GM23338 (cell line): Measurements from ENCODE around the gene TCF7. TPM values are rescaled to one million over a fixed set of nuclear protein-coding genes. Genes with fewer than 3 reads are reported as not detected.

Experiments used
- CREB1 ChIP-seq: fragments of 250-450 bp; sonication (Bioruptor Pico); IDR thresholded peaks from 2 replicates; pipeline ENCODE4 v1.5.0; 2020; ENCODE audit warnings: low read depth, mild to moderate bottlenecking, moderate library complexity
- ETS1 ChIP-seq: IDR thresholded peaks from 2 replicates; pipeline ENCODE4 v1.6.1; 2016; ENCODE audit warnings: antibody characterized with exemption
- EZH2 ChIP-seq: fragments of 200-600 bp; sonication (generic); IDR thresholded peaks from one replicate; pipeline ENCODE4 v1.8.0; 2017; ENCODE audit warnings: antibody characterized with exemption, mild to moderate bottlenecking, low read depth; ENCODE audit not compliant: unreplicated experiment
- EZH2phosphoT487 ChIP-seq: fragments of 200-600 bp; sonication (generic); IDR thresholded peaks from one replicate; pipeline ENCODE4 v1.8.1; 2018; ENCODE audit warnings: antibody characterized with exemption; ENCODE audit not compliant: unreplicated experiment
- JUNB ChIP-seq: IDR thresholded peaks from one replicate; pipeline ENCODE4 v1.6.1; 2016; ENCODE audit warnings: antibody characterized with exemption; ENCODE audit not compliant: unreplicated experiment
- REST ChIP-seq: IDR thresholded peaks from one replicate; pipeline ENCODE4 v1.6.1; 2018; ENCODE audit warnings: antibody characterized with exemption; ENCODE audit not compliant: unreplicated experiment
- STAT1 ChIP-seq: IDR thresholded peaks from one replicate; pipeline ENCODE4 v1.6.1; 2016; ENCODE audit warnings: antibody characterized with exemption; ENCODE audit not compliant: unreplicated experiment
- ZNF331 ChIP-seq: fragments of 250-450 bp; sonication (Bioruptor Pico); IDR thresholded peaks from 2 replicates; pipeline ENCODE4 v1.5.0; 2020; ENCODE audit warnings: low read depth, mild to moderate bottlenecking, moderate library complexity
- polyA plus RNA-seq: library from polyadenylated mRNA; unstranded; fragments of >200 nt; fragmentation: Nextera tagmentation; extraction: Ambion mirVana; gene quantifications from 2 replicates; pipeline ENCODE4 v1.2.1, GENCODE V29; 2016
- total RNA-seq: library from RNA; depleted of rRNA; stranded (reverse); fragments of >200 nt; shearing (Covaris generic); gene quantifications from 2 replicates; pipeline ENCODE4 v1.2.3, GENCODE V29; 2014
- TF ChIP-seq, protein P1 (sequence below): fragments of 250-450 bp; sonication (Bioruptor Pico); IDR thresholded peaks from 2 replicates; pipeline ENCODE4 v1.5.0; 2020; ENCODE audit warnings: mild to moderate bottlenecking, moderate library complexity

TCF7 gene
- total and polyA plus RNA-seq, 2 experiments from 2014 or later = 5.6 to 8.1 TPM

DNA sequence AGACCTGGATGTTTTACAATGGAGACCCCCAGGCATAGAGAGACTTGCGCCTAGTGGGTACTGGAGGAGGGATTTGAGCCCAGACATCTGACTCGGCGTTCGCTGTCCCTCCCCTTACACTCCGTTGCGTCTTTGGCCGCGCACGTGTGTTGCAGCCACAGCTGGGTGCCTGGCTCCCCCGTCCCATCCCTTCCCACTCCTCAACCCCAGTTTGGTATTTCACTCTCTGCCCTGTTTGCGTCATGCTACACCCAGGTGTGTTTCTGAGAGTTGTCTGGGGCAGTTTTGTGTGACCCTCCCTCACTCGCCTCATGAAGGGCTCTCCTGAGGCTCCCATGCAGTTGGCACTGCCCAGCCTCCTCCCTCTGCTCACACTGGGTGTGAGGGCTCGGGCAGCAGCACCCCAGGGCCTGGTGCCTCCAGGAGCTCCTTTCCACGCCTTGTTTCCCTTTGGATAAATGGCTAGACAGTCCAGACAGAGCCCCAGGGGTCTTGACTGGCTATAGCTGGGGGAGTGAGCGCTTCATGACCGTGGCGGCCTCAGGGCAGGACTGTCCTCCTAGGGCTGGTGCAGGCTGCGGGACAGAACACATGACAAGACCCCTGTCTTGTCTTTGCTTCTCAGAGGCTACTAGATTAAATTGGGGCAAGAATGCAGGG lies 13.6 kb downstream of the TCF7 start (continued):
- TF ChIP-seq, protein P1, sequence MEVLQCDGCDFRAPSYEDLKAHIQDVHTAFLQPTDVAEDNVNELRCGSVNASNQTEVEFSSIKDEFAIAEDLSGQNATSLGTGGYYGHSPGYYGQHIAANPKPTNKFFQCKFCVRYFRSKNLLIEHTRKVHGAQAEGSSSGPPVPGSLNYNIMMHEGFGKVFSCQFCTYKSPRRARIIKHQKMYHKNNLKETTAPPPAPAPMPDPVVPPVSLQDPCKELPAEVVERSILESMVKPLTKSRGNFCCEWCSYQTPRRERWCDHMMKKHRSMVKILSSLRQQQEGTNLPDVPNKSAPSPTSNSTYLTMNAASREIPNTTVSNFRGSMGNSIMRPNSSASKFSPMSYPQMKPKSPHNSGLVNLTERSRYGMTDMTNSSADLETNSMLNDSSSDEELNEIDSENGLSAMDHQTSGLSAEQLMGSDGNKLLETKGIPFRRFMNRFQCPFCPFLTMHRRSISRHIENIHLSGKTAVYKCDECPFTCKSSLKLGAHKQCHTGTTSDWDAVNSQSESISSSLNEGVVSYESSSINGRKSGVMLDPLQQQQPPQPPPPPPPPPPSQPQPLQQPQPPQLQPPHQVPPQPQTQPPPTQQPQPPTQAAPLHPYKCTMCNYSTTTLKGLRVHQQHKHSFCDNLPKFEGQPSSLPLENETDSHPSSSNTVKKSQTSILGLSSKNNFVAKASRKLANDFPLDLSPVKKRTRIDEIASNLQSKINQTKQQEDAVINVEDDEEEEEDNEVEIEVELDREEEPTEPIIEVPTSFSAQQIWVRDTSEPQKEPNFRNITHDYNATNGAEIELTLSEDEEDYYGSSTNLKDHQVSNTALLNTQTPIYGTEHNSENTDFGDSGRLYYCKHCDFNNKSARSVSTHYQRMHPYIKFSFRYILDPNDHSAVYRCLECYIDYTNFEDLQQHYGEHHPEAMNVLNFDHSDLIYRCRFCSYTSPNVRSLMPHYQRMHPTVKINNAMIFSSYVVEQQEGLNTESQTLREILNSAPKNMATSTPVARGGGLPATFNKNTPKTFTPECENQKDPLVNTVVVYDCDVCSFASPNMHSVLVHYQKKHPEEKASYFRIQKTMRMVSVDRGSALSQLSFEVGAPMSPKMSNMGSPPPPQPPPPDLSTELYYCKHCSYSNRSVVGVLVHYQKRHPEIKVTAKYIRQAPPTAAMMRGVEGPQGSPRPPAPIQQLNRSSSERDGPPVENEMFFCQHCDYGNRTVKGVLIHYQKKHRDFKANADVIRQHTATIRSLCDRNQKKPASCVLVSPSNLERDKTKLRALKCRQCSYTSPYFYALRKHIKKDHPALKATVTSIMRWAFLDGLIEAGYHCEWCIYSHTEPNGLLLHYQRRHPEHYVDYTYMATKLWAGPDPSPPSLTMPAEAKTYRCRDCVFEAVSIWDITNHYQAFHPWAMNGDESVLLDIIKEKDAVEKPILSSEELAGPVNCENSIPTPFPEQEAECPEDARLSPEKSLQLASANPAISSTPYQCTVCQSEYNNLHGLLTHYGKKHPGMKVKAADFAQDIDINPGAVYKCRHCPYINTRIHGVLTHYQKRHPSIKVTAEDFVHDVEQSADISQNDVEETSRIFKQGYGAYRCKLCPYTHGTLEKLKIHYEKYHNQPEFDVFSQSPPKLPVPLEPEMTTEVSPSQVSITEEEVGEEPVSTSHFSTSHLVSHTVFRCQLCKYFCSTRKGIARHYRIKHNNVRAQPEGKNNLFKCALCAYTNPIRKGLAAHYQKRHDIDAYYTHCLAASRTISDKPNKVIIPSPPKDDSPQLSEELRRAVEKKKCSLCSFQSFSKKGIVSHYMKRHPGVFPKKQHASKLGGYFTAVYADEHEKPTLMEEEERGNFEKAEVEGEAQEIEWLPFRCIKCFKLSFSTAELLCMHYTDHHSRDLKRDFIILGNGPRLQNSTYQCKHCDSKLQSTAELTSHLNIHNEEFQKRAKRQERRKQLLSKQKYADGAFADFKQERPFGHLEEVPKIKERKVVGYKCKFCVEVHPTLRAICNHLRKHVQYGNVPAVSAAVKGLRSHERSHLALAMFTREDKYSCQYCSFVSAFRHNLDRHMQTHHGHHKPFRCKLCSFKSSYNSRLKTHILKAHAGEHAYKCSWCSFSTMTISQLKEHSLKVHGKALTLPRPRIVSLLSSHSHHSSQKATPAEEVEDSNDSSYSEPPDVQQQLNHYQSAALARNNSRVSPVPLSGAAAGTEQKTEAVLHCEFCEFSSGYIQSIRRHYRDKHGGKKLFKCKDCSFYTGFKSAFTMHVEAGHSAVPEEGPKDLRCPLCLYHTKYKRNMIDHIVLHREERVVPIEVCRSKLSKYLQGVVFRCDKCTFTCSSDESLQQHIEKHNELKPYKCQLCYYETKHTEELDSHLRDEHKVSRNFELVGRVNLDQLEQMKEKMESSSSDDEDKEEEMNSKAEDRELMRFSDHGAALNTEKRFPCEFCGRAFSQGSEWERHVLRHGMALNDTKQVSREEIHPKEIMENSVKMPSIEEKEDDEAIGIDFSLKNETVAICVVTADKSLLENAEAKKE (CRISPR knock-in tag) = no peak
- TF ChIP-seq ZNF331 (CRISPR knock-in tag) (no peak), REST (no peak), CREB1 (no peak), STAT1 (no peak), JUNB (no peak), EZH2 (no peak), EZH2phosphoT487 (no peak), ETS1 (no peak)
